Astrocyte of the cerebellum (primary cell): ENCODE measurements around the gene ST3GAL6.

Experiments
- DNase-seq: peaks from one replicate; pipeline ENCODE4 v3.0.0-alpha.2; 2011; ENCODE audit warnings: low read depth
- H3K4me3 ChIP-seq: 2 replicates; pipeline ENCODE4 v1.5.1; 2011; ENCODE audit warnings: mild to moderate bottlenecking, low read depth, low read length, moderate library complexity
- in situ Hi-C: cut with HindIII; loops from 2 replicates; pipeline ENCODE4 v1.10.0; 2017; ENCODE audit warnings: low sequenced_read_pairs
- TF ChIP-seq, protein P1 (sequence below): IDR thresholded peaks from 2 replicates; pipeline ENCODE4 v1.5.1; 2012; ENCODE audit warnings: low read length, low read depth, moderate library complexity, mild to moderate bottlenecking; ENCODE audit errors: missing control alignments

The ST3GAL6 gene

DNA sequence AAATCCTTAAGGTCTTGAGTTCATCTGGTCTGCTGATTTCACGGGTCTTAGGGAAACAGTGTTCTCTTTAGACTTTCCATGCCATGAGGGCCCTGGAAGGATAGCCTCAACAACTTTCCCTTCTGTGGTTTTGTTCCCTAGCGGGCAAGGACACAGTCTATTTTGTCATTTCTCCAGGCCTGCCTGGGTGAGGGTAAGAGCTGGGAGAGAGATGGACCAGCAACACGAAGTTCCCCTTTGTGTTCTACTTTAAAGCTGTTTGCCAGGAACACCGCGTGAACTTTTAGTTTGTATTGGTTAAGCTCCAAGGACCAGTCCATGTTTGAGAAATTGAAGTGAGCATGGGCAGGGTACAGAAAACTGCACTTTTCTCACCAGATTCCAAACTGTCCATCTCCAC is 20.9 kb downstream of the ST3GAL6 start:
- in situ Hi-C loops = loop anchor here (25.0 kb wide), 1 partner anchor 172 kb away; no protein-coding TSS in a partner anchor
- no peak overlapping the region for H3K4me3 ChIP-seq
- TF ChIP-seq, protein P1, sequence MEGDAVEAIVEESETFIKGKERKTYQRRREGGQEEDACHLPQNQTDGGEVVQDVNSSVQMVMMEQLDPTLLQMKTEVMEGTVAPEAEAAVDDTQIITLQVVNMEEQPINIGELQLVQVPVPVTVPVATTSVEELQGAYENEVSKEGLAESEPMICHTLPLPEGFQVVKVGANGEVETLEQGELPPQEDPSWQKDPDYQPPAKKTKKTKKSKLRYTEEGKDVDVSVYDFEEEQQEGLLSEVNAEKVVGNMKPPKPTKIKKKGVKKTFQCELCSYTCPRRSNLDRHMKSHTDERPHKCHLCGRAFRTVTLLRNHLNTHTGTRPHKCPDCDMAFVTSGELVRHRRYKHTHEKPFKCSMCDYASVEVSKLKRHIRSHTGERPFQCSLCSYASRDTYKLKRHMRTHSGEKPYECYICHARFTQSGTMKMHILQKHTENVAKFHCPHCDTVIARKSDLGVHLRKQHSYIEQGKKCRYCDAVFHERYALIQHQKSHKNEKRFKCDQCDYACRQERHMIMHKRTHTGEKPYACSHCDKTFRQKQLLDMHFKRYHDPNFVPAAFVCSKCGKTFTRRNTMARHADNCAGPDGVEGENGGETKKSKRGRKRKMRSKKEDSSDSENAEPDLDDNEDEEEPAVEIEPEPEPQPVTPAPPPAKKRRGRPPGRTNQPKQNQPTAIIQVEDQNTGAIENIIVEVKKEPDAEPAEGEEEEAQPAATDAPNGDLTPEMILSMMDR = no peak
- no peak for DNase-seq

DNA sequence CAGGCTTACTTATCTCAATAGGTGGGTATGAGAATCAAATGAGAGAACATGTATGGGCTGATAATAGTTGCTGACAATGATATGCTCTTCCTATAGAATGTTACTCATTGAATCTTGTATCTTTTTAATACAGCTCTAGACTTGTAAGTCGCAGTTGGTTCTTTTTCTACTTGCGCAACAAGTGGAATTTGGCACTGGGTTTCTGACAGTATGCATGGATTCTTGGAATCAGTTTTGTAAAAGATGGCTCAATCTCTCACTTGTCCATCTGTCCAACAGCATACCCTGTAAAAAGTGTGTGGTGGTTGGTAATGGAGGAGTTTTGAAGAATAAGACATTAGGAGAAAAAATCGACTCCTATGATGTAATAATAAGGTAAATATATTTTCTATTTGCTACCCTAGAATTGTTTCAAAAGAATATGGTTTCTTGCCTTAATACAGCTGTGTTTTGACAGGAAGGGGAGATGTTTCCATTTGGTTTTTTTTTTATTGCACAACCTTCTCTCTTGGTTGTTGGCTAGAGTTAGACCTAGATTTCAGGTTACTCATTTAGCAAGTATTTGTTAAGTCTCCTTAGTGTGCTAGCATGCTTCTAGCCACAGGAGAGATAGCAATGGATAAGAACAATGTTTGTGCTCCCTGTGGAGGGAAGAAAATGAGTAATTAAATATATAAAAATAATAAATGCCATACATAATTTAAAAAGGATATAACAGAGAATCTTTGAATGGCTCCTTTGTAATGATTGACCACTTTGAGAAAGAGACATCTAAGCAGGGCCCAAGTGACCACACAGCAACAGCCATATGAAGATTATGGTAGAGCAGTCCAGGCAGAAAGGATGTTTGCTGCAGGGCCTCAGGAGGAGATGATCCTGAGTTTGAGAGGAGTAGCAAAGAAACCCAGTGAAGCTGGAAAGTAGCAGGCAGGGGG is 21.8 kb downstream of the ST3GAL6 start:
- TF ChIP-seq, protein P1 = no peak
- peak; percentile 79 for DNase-seq
- in situ Hi-C loops = loop anchor here (25.0 kb wide), 1 partner anchor 173 kb away; no protein-coding TSS in a partner anchor
- no peak overlapping the region for H3K4me3 ChIP-seq

DNA sequence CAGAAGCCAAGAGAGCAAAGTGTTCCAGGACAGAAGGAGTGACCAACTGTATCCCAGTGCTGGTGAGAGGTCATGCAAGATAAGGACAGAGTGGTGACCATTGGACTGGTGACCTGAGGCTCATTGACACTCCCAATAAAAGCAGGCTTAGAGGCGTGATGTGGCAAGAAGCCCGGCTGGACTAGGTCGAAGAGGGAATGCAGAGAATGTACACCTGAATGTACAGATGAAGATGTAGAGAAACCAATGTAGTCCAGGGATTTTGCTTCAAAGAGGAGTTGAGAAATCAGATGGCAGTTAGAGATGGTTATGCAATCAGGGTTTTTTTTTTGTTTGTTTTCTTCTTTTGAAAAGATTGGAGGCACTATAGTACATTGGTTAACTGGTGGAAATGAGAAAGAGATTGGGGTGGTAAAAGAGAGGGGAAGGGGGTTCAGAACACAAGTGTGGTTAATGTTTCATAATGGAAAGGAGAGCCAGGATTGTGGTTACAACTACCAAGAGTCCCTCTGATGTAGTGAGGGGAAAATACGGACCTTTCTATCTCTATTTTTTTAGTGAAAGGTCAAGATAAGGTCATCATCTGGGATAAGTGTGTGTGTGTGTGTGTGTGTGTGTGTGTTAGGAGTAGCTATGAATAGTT is 23.3 kb downstream of the ST3GAL6 start:
- no peak for DNase-seq
- H3K4me3 ChIP-seq = no peak overlapping the region
- in situ Hi-C loops = loop anchor here (25.0 kb wide), 1 partner anchor 174 kb away; no protein-coding TSS in a partner anchor
- TF ChIP-seq, protein P1 = no peak

DNA sequence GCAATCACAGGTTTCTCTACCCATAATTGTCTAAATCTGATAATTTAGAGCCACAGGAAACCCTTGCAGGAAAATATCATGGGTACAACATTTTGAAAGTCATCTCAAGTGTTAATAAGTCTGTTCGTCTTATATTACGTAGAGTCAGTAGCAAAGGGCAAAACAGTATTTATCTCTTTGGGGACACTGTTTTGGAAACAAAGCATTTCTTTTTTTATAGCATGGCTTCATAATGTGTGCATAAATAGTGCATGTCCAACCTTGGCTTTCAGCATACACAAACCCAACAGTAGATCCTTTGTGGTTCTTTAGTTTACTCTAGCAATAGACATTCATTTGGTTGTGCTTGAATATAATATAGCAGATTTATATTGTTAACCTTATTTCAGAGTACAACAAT is 24.0 kb downstream of the ST3GAL6 start:
- no peak overlapping the region for H3K4me3 ChIP-seq
- TF ChIP-seq, protein P1 = no peak
- in situ Hi-C loops = loop anchor here (25.0 kb wide), 1 partner anchor 175 kb away; no protein-coding TSS in a partner anchor
- DNase-seq = no peak

DNA sequence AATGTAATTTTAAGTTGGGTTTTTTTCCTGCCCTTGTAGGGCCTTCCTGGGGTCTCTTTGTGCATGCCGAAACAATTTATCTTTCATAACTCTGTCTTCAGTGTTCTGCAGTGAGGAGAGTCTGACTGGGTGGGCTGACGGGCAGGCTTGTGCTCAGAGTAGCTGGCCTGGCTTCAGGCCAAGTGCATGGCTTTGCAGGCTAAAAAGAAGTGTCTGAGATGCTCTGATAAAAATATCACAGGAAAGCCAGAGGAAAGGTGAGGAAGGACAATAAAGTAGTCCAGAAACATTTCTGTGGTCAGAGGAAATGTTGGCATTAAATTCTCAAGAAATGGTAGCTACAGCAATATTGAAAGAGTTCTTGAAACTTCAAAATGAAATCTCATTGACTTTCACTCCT is 25.5 kb downstream of the ST3GAL6 start:
- TF ChIP-seq, protein P1 = no peak
- in situ Hi-C loops = loop anchor here (25.0 kb wide), 1 partner anchor 176 kb away; no protein-coding TSS in a partner anchor
- no peak for DNase-seq
- no peak overlapping the region for H3K4me3 ChIP-seq
